ENCODE measurements around the gene PHOSPHO2.

The PHOSPHO2 gene

DNA sequence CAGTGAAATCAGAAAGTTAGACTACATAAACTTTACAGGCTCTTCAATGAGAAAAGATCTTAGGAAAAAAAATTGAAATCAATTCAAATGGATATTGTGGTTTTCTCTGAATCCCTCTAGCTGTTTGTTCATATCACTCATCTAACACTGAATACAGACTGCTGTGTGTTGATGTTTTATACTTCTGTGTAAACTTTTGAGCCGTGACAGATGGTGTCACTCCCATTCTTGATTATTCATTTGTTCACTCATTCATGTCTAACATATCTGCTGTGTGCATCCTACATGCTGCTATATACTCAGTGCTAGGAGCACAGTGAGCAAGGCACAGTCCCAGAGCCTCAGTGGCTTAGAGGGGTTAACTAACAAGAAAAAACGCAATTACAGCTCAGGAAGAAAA, 52.0 kb downstream of the PHOSPHO2 start:
- no peak for TF ChIP-seq CTCF (IDR thresholded peaks at IDR 0.05; ENCODE audit: low read depth, low read length)
- no peak overlapping the region for H3K4me3 ChIP-seq (ENCODE audit: low read depth, low read length)

- H3K4me3 ChIP-seq (ENCODE audit: low read depth, low read length), result no peak overlapping the region
- no peak for TF ChIP-seq CTCF (IDR thresholded peaks at IDR 0.05; ENCODE audit: low read depth, low read length)
Measured at GRCh38 chr2:169748319-169748718, 54.0 kb downstream of the PHOSPHO2 start.

Data from WI38 (cell line).